ENCODE measurements around the gene SLC41A3. TPM values are rescaled to one million over a fixed set of nuclear protein-coding genes. Genes with fewer than 3 reads are reported as not detected.
A peak's percentile ranks its signal among the peaks of the same experiment; 100 is the strongest.
"Not testable (repeated sequence)": the region's sequence is repeated elsewhere in the genome, so short reads cannot be mapped to it uniquely, and the experiment has no call there.

The SLC41A3 gene
- total RNA-seq, 1 donor from 2014 or later = 95.5 TPM

DNA sequence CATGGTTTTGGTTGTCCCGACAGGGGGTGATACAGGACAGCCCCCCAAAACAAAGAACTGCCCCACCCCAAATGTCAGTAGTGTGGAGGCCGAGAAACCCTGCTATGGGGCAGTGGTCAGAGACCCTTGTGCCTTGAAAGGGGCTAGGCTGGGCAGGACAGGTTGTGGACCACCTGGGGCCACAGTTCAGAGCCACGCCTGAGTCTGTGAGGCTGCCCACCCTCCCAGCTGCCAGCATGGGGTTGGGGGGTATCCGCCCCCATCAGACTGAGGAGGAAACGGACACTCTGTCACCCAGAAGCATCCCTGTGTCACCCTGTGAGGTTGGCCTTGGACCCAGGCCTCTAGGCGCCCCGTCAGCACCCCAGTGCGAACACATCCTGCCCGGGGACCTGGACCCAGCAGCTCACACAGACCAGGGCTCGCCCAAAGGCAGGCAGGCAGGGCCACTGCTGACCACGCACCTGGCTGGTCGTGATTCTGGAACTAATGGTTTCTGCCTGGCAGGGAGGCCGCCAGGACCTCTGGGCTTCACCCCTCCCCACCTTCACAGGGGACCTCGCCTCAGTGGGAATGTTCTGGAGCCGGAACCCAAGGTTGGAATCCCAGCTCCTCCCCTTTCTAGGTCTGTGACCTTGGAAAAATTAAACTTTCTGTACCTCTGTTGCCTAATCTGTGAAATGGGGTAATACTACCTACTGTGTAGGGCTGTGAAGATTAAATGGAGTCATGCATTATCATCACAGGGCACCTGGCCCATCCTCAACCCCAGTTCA is 1.4 kb downstream of the SLC41A3 start:
- DNase-seq (ENCODE audit: low spot score) = no peak

DNA sequence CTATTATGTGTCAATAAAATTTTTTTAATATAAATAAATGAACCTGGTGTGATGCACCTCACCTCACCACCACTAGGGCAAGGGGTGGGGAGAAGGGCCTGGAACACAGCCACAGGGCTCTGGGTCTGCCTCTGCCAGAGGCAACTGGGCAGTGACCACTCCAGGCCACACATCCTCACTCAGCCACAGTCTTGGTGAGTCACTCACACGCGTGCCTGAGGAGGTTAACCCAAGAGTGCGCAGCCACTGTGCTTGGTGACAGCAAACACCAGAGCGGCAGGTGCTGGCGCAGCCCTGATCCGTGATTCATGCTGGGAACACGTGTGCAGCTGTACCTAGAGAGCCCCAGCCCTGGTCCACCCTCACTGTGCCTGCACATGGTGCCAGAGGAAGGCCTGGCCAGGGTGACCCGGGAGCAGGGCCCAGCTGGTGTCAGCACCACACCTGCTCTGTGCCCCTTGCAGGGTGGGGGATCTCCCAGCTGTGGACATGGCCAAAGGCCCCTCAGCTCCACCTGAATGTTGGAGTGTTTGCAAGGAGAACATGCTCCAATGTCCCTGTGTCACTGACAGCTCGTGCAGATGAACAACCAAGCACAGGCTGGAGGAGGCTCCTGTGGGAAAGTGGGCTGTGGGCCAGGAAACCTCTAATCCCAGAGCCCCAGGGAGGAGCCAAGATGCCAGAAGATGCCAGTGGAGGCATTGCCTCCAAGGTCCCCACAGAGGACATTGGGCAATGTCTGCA is 2.1 kb downstream of the SLC41A3 start:
- DNase-seq (ENCODE audit: low spot score) = peak; percentile 58

DNA sequence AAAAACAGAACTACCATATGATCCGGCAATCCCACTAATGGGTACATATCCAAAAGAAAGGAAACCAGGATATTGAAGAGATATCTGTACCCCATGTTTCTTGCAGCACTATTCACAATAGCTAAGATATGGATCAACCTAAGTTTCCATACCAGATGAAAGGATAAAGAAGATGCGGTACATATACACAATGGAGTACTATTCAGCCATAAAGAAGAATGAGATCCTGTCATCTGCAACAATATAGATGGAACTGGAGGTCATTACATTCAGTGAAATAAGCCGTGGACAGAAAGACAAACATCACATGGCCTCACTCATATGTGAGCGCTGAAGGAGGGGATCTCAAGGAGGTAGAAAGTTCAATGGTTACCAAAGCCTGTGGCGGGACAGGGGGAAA is 3.0 kb downstream of the SLC41A3 start:
- no peak for DNase-seq (ENCODE audit: low spot score)

GRCh38 chr3:126078866-126079265 is 5.1 kb downstream of the SLC41A3 start:
- no peak for DNase-seq (ENCODE audit: low spot score)

DNA sequence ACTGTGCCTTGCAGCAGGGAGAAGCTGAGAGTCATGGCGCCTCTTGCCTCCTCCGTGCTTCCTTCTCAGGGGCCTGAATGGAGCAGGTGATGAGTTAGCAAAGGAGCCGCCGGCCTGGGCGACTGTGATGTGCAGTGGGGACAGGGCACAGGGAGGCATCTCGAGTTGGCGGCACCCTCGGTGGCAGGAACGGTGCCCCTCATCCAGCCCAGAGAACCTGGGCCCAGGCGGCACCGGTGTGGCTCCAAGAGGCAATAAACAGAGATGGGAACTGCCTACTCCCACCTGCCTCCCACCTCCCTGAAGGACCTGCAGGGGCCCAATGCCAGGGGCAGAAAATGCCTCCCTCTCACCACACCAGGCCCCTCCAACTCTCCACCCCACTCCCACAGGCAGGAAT is 6.2 kb downstream of the SLC41A3 start:
- no peak for DNase-seq (ENCODE audit: low spot score)

DNA sequence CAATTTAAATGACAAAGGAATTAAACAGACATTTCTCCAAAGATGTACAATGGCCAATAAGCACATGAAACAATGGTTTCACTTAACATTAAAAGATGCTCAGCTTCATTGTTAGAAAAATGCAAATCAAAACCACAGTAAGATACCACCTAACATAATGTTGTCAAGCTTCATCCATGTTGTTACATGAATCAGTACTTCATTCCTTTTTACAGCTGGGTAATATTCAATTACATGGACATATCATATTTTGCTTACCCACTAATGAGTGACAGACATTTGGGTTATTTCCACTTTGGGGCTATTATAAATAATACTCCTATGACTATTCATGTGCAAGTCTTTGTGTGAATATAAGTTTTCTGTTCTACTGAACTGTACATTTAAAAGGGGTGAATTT is 7.8 kb downstream of the SLC41A3 start:
- no peak for DNase-seq (ENCODE audit: low spot score)

DNA sequence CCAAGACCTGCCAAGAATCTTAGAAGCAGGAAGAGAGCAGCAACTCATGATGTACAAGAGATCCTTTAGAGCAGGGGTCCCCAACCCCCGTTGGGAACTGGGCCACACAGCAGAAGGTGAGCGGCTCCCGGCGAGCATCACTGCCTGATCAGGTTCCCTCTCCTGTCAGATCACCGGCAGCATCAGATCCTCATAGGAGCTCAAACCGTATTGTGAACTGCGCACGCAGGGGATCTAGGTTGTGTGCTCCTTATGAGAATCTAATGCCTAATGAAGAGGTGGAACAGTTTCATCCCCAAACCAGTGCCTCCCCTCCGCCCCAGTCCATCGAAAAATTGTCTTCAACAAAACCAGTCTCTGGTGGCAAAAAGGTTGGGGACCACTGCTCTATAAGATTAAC is 13.8 kb downstream of the SLC41A3 start:
- no peak for DNase-seq (ENCODE audit: low spot score)

DNA sequence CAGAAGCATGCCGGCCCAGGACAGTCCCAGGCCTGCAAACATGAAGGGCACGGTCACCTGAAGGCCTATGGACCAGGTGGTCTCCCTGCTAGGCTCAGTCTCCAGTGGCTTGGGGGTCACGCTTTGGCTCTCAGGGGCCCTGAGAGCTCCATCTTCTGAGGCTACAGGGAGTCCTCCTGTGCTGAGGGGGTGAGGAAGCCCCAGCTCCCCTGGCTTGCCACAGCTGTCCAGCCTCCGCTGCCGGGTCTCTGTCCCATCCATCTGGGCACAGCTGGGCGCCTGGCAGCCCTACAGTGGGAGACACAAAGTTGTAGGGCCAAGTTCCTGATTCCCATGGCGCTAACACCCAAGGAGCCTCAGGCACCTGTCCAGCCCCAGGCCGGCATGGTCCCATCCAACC is 16.0 kb downstream of the SLC41A3 start:
- no peak for DNase-seq (ENCODE audit: low spot score)

- not testable (repeated sequence) for DNase-seq (ENCODE audit: low spot score)
Observed at GRCh38 chr3:126066676-126067075, 17.2 kb downstream of the SLC41A3 start.

DNA sequence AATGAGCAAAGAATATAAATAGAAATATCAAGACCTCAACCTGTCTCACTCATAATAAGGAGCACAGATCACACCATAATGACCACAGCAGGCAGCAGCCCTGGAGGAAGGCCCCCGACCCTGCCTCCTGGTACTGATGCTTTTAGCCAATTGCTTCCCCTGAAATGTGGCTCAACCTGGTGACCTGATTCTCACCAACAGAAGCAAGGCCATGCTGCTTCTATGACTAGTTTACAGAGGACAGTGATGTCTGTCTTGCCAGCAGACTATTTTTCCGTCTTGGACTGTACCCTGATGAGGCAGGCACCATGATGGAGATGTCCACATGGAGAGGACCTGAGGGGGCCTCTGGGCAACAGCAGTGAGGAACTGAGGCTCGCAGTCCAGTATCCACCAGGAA is 18.0 kb downstream of the SLC41A3 start:
- DNase-seq (ENCODE audit: low spot score) = no peak

DNA sequence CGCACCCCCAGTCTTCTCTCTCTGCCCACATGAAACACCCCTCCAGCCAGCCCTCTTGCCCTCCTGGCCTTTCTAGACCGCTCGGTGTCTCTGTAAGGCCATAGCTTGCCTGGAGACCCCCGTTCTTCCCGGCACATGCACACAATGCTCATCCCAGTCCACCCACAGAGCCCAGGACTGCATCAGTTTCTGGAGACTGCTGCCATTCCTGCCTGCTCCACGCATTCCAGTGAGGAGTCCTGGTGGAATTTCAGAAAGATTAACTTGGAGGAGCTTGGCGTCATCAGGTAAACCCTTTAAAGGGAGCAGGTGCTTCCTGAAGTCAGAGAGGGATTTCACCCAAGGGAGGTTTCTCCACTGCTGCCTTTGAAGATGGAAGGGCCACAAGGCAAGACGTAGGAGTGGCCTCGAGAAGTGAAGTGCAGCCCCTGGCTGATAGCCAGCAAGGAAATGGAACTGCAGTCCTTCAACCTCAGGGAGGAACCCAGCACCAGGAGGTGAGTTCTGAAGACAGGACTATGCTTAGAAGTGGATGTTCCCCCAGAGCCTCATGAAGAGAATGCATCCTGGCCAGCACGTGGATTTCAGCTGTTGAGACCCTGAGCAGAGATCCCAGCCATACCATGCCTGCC is 19.2 kb downstream of the SLC41A3 start:
- no peak for DNase-seq (ENCODE audit: low spot score)

DNA sequence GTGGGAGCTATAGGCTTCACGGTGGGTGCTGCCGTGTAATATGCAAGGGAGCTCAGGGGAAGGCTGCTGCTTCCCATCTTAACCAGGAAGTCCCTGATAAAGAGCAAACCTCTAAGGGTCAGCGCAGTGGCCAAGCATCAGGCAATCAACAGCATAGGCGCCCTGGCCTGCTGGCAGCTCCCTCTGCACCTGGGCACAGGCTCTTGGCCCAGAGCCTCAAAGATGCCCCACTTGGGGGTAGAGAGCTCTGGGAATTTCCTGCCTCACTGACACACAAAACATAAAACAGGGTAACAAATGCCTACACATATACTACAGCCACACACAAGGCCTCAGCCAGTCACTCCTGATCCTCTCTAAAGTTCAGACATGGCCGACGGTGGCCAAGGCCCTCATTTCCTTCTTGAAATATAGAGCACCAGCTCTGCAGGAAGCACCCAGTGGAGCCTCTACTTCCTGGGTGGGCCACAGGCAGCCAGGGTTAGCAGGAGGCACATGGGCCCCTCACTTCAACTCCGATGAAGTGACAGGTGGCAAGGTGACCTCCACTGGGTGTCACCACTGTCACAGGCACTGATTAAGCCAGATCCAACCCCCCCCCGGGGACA is 20.5 kb downstream of the SLC41A3 start:
- DNase-seq (ENCODE audit: low spot score) = no peak

GRCh38 chr3:126061301-126062032 is 22.5 kb downstream of the SLC41A3 start:
- DNase-seq (ENCODE audit: low spot score) = no peak

- DNase-seq (ENCODE audit: low spot score) = no peak
Observed at GRCh38 chr3:126060613-126061145, 23.2 kb downstream of the SLC41A3 start.

DNA sequence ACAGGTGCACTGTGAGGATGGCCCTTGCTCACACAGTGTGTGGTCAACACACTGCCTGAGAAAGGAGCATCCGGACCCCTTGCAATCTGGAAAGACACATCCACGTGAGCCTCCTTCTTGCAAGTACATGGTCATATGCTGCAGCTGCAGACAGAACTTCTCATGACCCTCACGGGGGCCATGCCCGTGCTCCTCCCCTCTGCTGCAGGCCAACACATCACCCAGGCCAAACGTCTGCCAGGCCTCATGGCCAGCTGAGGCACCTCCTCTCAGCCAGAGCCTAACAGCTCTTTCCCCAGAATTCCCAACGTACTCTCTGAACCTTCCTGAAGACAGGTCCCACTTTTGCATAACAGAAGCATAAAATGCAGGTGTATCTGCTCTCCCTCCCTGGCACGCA is 25.3 kb downstream of the SLC41A3 start:
- DNase-seq (ENCODE audit: low spot score) = no peak

DNA sequence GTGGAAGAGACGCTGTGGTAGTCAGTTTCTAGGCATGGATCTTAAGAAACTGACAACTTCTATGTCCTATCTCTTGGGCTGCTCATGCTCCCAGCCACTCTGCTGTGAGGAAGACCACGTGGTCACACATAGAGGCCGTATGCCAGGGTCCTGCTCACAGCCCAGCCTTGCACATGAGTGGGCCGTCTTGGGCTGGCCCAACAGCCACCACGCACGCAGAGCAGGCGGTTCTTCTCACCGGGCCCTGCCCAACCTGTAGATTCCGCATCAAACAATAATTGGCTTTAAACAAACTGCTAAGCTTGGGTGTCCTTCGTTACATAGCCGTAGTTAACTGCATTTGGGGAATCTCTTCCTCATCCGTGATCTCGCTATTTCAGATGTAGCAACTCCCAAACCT is 26.0 kb downstream of the SLC41A3 start:
- no peak for DNase-seq (ENCODE audit: low spot score)

DNA sequence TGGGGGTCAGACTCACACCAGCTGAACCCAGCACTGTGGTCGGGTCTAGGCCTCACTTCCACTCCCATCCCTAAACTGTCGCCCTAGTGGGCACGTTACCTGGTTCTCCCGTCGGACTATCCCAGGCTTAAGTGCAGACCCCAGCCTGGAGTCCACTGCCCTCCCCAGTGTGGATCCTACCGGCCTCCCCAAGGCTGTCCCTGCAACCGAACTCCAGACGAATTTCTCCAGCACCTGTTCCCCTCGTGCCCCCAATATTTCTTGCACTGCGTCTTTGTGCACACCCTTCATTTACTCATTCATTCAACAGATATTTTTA is 26.5 kb downstream of the SLC41A3 start:
- no peak for DNase-seq (ENCODE audit: low spot score)

DNA sequence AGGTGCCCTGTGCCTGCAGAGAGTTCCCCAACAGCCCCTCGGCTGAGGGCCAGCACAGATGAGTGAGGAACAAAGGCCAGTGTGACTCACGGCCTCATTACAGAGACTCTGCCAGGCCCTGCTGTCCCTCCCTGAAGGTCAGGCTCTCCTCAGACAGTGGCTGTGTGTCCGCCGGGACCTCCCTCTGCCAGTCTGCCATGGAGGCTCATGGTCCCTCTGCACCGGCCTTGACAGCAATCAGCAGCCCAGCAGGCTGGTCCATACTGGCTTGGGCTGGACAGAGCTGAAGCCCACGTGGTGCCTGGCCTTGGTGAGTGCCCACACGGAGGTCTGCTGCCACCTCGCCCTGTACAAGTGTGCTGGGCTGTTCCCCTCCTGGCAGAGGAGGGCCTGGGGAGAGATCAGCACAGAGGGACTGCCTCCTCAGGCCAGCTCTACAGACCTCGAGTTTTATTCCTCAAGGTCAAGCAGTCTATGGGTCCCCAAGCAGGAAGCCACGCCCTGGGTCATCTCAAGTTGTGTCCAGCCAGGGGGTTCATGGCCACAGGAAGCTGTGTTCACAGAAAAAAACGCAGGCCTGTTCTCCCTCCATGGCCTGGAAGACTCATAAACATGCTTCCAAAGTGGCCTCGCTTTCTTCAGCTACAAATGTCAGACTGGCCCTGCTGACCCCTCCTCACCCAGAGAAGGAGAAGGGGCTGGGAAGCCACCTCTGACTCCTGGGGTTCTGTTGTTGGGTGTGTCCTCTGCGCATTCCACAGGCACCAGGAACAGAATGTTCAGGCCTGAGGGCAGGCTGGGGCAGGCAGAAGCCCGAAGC is 27.0 kb downstream of the SLC41A3 start:
- DNase-seq (ENCODE audit: low spot score) = peak; percentile 76

DNA sequence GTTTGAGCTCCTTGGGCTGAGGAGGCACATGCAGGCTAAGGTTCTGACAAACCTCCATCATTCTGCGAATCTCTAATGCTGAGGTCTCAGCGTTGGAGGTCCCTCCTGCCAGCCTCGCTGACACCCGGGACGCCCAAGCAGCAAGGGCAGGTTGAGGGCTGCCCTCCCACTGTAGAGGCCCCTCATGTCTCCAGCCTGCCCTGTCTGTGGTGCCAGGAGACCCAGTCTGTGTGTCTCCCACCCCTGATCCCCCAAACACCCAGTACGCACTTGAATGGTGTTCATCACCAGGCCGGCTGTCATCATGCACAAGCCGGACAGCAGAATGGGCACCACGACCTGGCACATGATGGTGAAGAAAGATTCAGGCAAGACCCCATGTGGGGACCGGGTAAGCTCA is 27.8 kb downstream of the SLC41A3 start:
- DNase-seq (ENCODE audit: low spot score) = no peak

- no peak for DNase-seq (ENCODE audit: low spot score)
Observed at GRCh38 chr3:126054870-126055269, 29.1 kb downstream of the SLC41A3 start.
